GM10847 (cell line): ENCODE results near the gene CYB5R4.

ENCODE experiments used
- POLR2A ChIP-seq: IDR thresholded peaks from 2 replicates; pipeline ENCODE4 v1.6.1; 2011; ENCODE audit not compliant: insufficient read length; ENCODE audit errors: extremely low read depth

CYB5R4 gene

GRCh38 chr6:83952830-83953229 lies 93.3 kb downstream of the CYB5R4 start:
- no peak for TF ChIP-seq POLR2A

DNA sequence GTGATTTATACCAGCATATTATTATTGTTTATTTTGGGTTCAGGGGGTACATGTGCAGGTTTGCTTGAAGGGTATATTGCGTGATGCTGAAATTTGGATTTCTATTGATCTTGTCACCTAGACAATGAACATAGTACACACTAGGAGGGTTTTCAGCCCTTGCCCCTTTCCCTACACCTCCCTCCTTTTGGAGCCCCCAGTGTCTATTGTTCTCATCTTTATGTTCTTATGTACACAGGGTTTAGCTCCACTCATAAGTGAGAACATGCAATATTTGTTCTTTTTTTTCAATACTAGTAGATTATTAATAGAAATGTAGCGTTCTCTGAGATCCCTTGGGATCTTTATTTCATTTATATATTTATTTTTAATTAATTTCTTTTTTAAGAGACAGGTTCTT lies 94.9 kb downstream of the CYB5R4 start:
- TF ChIP-seq POLR2A = no peak

DNA sequence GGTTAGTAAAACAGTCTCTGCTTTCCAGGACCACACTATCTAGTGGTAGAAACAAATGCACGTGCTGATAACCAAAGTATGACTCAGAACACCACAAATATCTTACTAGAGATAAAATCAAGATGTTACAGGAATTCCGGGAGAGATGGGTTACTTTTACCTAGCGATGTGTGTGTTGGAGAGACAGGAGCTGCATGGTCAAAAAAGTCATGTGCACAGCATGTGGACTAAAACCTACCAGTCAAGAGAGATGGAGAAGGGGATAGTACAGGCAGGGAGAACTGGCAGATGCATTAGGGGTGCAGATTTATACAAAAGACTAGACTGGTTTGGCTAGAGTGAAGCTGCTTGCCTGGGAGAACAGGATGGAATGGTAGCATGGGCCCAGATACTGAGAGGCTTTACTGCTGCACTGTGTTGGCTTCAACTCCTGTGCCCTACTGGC lies 98.8 kb downstream of the CYB5R4 start:
- TF ChIP-seq POLR2A = no peak

DNA sequence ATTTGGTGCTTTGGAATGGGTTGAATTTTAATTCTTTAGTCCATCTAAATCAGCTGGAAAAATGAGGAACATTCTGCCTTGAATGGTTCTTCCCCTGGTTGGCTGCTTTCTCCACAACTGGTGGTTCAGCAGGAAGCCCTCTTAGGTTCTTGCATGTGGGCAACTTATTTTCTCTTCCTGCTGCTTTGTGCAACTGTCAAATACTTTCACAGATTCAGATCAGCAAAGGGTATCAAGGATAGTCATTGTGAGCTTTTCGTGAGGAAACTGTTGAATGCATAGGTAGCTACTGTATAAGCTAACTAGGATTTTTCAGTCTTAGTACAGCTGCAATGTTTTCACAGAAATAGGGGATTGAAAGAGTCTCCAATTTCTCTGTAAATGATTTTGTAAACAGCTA lies 101.2 kb downstream of the CYB5R4 start:
- no peak for TF ChIP-seq POLR2A

GRCh38 chr6:83962582-83962981 lies 103.1 kb downstream of the CYB5R4 start:
- no peak for TF ChIP-seq POLR2A

DNA sequence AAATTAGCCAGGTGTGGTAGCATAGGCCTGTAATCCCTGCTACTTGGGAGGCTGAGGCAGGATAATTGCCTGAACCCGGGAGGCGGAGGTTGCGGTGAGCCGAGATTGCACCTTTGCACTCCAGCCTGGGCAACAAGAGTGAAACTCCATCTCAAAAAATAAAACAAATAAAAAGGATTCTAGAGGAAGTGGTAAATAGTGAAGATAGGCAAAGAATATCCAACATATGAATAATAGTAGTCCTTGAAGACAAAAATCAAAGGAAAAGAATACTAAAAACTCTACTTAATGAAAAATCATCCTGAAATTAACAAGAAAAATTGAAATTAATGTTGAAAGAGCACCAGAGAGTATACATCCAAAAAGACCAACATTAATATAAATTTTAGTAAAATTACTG lies 107.0 kb downstream of the CYB5R4 start:
- TF ChIP-seq POLR2A = no peak

DNA sequence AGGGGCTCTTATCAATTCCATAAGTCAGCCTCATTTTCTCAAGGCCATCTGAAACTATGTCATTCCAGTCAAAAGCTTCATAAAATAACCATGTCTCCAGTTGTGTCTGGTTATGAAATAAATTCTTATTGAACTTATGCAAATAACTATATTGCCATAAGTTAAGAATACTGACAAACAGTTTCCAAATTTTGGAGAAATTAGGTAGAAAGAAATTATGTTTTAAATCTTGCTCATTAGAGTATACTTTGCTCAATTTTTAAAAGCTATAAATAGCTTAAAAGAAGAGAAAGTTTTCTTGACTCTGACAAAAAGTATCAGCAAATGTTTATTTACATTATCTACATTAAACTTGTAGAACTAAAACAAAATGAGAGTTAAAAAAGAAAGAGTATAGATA lies 111.1 kb downstream of the CYB5R4 start:
- TF ChIP-seq POLR2A = no peak

DNA sequence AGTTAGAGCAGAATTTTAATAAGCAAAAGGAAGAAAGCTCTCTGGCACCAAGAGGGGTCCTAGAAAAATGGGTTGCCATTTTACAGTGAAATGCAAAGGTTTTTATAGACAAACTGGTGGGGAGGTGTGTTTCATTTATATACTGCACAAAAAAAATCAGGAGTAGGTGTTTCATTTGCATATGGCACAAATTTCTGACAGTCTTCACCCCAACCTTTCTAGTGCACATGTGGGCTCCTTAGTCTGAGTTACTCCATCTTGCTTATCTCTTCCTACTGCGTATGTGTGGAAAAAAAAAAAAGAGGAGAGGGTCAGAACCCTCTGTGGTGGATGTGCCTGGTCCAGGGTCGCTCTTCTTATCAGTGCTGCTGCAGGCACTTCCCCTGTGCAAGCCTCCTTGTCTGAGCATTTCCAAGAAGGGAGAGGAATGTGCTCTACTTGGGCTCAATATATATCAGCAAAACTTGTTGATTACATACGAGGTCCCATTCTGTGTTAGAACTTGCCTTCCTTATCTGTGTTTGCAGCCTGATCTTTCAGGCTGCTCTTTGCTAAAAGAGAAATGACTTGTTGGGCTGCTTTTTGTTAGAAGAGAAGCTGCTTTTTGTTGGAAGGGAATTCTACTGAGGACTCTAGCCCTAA lies 115.0 kb downstream of the CYB5R4 start:
- no peak for TF ChIP-seq POLR2A

- TF ChIP-seq POLR2A = no peak
These were observed 116.7 kb downstream of the CYB5R4 start for GRCh38 chr6:83976037-83976755.

GRCh38 chr6:83976871-83977270 lies 117.4 kb downstream of the CYB5R4 start:
- TF ChIP-seq POLR2A = no peak

- no peak for TF ChIP-seq POLR2A
These were observed 118.8 kb downstream of the CYB5R4 start for GRCh38 chr6:83978324-83978734.

DNA sequence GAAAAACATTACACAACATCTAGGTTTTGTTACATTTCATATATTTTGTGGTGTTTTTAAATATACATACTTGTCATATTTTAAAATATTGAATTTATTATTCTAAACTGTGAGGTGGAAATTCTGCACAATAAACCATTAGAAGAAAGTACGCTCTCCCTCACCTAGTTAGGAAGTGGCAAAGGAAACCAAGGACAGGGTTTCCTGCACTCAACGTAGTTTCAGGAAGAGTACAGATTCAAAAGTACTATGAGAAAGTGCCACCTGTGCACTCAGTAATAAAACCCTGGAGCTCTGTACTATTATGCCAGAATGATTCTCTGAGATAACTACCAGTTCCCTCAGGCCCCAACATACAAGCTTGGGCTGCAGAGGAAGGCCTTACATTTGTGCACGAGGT lies 119.5 kb downstream of the CYB5R4 start:
- TF ChIP-seq POLR2A = no peak

DNA sequence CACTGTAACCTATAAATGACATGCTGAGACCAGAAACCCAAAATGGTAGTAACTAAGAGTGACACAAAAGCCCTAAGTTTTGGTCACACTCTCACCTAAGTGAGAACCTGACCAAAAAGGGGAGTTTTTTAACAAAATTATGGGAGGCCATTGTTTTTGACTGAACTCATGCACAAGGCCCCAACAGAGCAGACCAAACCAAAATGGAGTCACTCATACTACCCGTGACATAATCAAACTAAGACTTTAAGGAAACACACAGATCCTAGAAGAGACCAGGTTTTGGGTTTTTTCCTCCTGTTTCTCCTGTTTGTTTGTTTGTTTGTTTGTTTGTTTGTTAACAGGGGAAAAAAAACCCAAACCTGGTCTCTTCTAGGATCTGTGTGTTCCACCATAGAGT lies 124.9 kb downstream of the CYB5R4 start:
- no peak for TF ChIP-seq POLR2A

DNA sequence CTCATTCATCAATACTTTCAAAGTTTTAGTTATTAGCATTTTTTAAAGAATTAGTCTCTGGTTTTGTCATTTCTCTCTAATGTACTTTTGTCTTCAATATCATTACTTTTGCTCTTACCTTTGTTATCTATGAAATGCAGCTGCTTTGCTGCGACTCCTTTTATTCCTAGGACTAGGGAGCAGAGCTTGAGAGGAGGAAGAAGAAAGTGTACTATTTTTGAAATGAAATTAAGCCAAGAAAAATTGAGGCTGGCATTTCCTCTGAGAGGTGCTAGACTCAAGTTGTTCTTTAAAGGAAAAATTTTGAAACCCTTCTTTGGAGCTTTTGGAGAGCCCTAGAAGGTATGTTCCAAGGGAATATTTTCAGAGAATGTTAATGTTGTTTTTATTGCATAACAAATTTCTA lies 125.8 kb downstream of the CYB5R4 start:
- TF ChIP-seq POLR2A = no peak

GRCh38 chr6:83985715-83986114 lies 126.2 kb downstream of the CYB5R4 start:
- TF ChIP-seq POLR2A = no peak

DNA sequence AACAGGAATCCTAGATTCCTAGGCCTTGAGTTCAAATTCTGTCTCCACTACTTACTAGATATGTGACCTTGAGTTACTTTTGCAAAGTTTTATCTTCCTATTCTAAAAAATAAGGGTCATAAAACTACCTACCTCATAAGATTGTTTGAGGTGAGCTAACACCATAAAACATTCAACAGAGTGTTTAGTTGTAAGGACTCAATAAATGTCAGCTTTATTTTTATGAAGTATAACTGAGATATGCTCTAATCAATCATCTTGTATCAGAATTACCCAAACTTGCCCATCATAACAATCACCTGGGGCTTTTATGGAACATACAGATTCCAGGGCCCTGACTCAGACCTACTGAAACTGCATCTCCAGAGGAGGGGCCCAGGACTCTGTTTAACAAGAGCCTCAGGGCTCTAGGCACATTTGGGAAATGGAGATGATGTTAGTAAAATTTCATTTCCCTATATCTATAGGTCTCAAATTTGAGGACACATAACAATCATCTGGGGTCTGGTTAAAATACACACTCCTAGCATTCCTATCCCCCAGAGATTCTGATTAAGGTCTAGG lies 138.6 kb downstream of the CYB5R4 start:
- TF ChIP-seq POLR2A = no peak
